PC-3 (cell line): ENCODE data around the gene KYNU.

Experiments used
- EZH2 ChIP-seq: fragments of 300-600 bp; sonication (generic); IDR thresholded peaks from one replicate; pipeline ENCODE4 v1.6.1; 2017; ENCODE audit warnings: antibody characterized with exemption, mild to moderate bottlenecking, low read length; ENCODE audit not compliant: unreplicated experiment
- EZH2phosphoT487 ChIP-seq: fragments of 300-600 bp; sonication (generic); IDR thresholded peaks from 2 replicates; pipeline ENCODE4 v1.6.1; 2018; ENCODE audit warnings: mild to moderate bottlenecking, antibody characterized with exemption, low read length, borderline replicate concordance
- TF ChIP-seq, protein P1 (sequence below): fragments of 300-600 bp; sonication (generic); conservative IDR thresholded peaks from 2 replicates; pipeline ENCODE4 v1.5.1; 2017; ENCODE audit warnings: antibody characterized with exemption, low read depth, mild to moderate bottlenecking, low read length

- TF ChIP-seq EZH2: no peak
- TF ChIP-seq EZH2phosphoT487: no peak
- TF ChIP-seq, protein P1, sequence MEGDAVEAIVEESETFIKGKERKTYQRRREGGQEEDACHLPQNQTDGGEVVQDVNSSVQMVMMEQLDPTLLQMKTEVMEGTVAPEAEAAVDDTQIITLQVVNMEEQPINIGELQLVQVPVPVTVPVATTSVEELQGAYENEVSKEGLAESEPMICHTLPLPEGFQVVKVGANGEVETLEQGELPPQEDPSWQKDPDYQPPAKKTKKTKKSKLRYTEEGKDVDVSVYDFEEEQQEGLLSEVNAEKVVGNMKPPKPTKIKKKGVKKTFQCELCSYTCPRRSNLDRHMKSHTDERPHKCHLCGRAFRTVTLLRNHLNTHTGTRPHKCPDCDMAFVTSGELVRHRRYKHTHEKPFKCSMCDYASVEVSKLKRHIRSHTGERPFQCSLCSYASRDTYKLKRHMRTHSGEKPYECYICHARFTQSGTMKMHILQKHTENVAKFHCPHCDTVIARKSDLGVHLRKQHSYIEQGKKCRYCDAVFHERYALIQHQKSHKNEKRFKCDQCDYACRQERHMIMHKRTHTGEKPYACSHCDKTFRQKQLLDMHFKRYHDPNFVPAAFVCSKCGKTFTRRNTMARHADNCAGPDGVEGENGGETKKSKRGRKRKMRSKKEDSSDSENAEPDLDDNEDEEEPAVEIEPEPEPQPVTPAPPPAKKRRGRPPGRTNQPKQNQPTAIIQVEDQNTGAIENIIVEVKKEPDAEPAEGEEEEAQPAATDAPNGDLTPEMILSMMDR: no peak
Observed at GRCh38 chr2:142907653-142908052, 30.2 kb downstream of the KYNU start.
